NCI-H2196 treated with DMSO at 0.1 percent for 48 hours (cell line): ENCODE data around the gene CCDC68.

Experiments
- DNase-seq: peaks from one replicate; lab custom pipeline; 2025; ENCODE audit not compliant: unreplicated experiment; lab: John Stamatoyannopoulos, UW

The CCDC68 gene

DNA sequence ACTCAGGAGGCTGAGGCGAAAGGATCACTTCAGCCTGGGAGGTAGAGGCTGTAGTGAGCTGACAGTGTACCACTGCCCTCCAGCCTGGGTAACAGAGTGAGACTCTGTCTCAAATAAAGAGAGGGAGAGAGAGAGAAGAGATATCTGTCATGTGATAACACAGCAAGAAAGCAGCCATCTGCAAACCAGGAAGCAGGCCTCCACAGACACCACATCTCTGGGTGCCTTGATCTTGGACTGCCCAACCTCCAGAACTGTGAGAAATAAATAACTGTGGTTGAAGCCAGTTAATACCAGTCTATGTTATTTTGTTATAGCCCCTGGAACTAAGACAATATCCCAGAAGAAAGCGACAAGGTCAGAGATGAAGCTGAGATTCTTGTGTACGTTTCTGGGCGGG lies 2.6 kb upstream of the CCDC68 start:
- DNase-seq: no peak

DNA sequence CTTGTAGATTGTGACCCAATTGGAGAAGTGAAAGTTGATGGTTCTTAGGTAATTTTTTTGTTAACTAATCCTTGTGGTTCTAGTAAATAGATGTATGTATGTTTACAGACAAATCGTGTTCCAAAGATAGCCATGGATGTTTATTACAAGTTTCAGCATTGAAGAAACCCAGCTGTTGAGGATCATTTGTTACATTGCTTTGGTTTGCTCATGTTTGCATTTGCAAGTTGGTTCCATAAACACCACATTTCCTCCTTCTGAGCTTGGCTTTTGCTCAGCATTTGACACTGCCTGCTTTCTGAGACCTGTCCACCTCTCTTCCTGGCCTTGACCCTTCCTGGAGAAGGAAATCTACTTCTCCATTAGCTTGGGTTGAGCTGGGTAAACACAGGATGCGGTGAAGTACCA lies 1.8 kb upstream of the CCDC68 start:
- no peak for DNase-seq

DNA sequence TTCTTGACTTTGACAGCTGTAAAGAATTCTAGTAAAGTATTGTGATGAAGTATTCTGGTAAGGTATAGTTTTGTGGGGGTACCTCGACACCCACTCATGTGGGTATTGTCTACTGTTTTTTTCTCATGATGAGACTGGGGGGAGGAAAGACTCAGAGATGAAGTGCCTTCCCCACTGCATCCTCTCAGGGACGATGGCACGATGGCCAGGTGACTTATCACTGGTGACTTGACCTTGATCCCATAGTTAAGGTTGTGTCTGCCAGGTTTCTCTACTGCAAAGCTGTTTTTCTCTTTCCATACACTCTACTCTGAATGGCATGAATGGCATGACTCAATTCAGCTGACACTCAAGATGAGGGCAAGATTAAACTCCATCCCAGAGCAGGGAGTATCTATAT lies 936 bp upstream of the CCDC68 start:
- no peak for DNase-seq

DNA sequence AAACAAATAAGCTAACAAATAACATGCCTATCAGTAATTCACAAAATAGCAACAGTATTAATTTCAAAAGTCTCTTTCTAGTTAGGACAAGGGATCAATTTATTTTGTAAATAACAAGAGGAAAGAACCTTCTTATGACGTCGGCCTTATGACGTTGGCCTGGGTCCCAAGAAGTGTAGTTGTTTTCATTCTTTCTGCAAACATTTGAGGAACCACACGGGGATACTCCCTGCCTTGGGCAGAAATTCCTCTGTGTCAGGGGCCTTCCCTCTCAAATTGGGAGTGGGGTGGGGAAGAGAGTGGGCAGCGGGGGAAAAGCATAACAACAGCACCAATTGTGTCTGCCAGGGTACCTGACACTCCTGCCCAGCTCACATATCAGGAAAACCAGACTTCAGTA lies 1.3 kb downstream of the CCDC68 start:
- no peak for DNase-seq

DNA sequence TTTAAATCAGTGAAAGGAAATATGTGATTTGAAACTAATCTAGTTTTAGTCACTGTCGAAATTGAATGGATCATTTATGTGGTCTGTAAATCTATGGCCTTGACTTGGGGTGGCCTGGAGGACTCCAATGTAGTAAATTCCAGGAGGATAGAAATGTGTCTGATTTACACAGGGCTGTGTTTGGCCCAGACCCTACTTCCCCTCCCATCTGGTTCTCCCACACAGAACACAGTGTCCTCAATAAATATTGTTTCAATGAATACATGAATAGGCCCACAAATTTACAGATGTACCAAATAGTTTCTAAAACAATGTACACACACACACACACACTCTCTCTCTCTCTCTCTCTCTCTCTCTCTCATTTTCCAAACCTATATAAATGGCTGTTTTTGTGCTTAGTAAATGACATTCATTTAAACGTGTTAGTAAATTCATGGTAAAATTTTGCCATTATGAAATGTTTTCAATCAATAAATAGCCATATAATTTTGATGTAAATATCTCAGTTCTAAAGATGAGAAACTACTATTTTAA lies 1.9 kb downstream of the CCDC68 start:
- DNase-seq: no peak

DNA sequence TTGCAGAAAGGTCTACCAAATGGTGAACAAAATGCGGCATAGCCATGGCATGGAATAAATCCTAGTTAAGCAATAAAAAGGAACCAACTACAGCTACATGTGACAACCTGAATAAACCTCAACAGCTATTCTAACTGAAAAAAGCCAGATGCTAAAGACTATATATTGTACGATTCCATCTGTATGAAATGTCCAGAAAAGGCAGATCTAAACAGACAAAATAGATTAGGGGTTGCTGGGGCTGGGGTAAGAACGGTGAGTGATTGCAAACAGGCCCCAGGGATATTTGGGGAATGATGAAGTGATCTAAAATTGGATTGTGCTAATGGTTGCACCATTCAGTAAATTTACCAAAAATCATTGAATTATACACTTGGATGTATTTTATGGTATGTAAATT lies 2.8 kb downstream of the CCDC68 start:
- DNase-seq: no peak

DNA sequence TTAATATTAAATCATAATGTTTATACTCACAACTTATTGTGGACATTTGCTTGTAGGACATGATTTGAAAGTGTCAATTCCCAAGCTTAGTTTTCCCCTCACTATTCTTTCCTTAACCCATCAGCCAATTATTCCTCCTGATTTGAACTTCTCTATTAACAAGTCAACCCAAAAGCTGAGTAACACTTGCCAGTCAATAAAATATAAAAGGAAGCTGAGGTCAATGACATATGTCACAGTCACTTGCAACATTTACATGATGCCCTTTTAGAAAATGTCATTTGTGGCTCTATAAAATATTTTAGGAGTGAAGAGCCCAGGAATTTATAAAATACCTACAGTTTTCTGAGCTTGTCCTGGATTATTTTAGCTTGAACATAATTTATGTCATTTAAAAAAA lies 7.2 kb downstream of the CCDC68 start:
- no peak for DNase-seq

DNA sequence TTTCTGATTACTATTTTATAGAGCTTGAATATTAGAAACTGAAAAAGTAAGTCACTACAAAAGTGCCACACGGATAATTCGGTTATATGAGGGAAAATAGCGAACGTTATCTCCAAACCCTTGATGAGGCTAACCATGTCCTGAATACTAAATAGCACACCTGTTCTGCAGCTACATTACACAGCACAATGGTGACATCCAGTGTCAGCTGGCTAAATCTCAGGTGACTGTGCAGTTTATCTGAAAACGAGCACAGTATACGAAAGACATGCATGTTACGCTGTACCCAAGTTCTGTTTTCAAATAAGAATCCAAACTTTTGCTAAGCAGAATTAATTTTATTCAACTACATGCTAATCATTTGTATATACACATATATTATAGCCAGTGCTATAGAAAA lies 9.0 kb downstream of the CCDC68 start:
- no peak for DNase-seq

DNA sequence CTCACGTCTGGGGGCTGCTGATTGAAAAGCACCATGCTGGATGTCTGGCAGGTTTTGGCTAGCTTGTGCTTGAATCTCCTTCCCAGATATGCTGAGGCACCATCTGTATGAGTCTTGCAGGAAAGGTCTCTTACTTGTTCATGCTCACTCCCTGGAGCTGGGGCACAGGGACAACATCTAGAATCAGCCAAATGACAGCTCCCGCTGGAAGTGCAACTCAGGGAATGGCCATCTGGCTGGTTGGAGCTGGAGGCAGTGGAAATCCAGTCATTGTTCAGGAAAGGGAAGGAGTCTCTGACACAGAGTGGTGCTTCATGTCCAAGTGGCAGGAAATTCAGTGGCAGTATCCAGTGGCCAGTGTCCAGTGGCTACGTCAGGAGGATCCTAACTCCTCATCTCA lies 9.7 kb downstream of the CCDC68 start:
- no peak for DNase-seq

DNA sequence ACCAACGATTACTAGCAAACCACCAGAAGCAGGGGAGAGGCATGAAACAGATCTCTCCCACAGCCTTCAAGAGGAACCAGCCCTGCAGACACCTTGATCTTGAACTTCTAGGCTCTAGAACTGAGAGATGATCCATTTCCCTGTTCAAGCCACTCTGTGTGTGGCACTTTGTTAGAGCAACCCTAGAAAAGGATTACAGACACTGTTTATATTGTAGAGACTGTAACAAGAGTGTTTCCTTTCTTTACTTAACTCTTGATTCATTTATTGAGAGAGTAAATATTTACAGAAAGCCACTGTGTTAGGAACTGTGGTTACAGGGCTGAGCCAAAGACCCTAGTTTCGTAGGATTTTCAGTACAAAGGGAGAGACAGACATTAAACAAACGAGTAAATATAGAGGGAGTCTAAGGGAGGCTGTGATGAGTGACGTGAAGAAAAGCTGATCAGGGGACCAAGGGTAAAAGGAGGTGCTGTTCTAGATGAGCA lies 10.9 kb downstream of the CCDC68 start:
- DNase-seq: no peak

DNA sequence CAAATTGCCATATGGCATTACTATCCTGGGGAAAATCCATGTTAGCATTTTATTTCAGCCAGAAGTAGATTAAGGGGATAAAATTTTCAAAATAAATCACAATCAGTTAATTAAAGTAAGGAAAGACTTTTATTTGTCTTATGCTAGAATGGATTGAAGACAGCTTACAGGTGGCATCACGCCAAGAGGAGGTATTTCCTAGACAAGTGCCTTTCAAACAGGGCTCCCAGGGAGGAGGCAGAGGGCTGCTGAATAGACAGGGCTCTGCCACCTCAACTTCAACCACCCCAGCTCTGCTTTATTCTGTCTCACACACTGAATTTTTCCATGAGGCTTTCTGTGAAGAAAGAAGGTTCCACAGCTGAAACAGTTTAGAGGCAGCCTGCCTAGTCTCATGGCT lies 12.2 kb downstream of the CCDC68 start:
- DNase-seq: no peak

DNA sequence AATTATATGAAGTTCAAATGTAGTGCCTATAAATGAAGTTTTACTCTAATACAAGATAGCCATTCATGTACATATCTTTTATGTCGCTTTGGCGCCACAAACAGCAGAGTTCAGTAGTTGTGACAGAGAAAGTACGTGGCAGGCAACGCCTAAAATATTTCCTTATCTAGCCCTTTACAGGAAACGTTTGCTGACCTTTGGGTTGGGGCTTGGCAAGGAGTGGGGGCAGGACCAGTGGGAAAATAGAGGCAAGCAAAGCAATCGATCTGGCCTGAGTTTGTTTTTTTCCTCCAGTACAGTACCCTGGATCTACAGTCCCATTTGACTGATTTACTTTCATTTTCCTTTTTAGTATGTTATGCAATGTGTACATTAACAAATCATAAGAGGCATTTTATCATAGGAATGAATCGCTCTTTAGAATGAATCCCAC lies 13.1 kb downstream of the CCDC68 start:
- no peak for DNase-seq

DNA sequence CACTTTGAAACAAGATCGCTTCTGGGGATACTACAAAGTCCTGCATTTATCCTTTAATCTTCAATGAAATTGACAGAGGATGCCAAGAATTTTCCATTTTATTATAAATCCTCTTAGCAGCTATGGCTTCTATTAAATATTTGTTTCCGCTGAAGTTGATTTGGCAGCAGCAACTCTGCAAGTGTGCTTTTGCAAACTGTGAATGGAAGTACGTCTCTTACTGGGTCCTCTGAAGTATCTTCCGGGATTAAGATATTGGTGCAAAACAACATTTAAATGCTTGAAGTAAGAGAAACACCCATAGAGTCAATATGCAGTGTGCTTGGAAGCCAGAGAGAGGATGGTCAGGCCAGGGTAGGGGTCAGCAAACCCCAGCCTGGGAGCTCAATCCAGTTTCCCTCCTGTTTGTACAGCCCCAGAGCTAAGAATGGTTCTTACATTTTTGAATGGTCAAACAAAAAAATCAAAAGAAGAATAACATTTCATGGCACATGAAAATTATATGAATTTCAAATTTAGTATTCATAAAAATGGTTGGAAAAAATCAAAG lies 13.6 kb downstream of the CCDC68 start:
- DNase-seq: no peak

DNA sequence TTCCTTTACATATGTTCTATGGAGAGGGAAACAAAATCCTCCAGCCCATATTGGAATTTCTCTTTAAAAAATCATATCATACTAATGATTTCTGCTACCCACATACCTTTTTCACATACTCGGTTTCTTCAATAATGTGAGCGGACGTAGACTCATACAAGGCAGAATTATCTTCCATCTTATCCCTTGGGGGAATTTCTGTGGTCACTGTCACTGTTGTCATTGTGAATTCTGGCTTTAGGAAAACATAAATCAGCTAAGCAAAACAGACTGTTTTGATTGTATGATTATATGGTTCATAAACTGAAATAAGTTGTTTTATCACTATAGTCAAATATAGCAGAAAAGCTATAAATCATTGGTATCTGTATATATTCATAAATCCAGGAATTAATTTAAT lies 16.7 kb downstream of the CCDC68 start:
- no peak for DNase-seq

DNA sequence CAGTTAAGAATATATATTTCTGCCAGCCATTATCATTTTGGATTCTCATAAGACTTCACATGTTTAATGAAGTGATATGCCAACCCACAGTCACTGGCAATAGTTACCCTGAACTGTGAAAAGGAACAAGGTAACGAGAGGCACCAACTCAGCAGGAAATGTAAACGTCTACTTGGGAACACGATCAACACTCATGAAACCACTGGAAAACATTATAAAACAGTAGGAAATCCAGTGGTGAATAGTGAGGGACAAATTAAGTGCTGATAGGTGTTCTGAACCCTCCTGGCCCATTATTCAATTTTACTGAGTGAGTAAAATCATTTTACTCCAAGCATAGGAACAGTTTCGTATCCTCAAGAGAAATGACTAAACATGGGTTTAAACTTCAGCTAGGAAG lies 17.1 kb downstream of the CCDC68 start:
- DNase-seq: no peak

DNA sequence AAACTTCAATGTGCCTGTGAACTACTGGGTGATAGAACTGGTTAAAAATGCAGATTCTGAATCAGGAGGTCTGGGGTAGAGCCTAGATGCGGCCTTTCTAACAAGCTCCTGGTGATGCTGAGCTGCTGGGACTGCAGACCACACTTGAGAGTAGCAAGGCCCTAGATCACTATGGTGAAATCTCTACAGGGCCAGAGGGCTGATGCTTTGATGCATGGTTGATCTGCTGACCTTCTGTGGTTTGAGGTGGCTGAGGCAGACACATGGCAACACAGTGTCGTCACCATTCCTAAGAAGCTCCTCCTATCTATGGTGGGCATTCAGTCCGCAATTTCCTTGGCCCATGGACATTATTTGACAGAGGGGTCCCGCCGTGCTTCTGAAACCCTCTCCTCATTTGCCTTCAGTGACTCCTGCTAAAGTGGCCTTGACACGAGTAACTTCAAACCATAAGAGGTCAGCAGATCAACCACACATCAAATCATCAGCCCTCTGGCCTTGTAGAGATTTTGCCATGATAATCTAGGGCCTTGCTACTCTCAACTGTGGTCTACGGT lies 19.8 kb downstream of the CCDC68 start:
- no peak for DNase-seq

DNA sequence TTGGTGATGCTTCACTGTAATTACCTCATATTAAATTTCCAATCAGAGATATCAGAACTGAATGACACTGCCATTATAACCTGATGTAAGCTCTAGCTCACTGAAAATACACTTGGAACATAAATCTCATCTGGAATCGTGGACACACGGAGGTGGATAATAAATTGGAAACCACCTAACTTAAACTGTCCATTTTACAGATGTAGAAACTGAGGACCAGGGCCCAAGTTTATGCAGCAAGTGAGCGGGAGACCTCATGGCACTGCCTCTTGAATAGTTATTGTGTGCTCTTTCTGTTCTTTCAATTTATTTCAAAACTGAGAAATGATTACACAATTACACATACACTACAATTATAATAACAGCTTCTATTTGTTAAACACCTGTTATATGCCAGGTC lies 20.8 kb downstream of the CCDC68 start:
- no peak for DNase-seq

DNA sequence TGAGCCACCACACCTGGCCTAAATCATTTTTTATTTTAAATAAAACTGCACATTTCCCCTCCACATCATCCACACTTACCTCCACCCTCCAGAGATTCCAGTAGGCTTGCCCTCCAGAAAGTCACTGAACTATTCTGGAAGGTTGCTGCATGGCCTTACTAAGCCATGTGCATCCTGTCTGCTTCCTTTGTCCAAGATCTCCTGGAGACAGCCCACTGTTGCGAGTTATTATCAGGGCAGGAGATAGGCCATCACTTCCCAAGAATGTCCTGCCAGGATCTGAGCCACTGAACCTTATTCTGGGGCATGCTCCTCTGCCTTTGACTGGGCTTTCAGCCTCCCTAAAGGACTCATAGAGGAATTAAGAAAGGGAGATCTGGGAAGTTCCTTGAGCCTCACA lies 26.8 kb downstream of the CCDC68 start:
- no peak for DNase-seq

DNA sequence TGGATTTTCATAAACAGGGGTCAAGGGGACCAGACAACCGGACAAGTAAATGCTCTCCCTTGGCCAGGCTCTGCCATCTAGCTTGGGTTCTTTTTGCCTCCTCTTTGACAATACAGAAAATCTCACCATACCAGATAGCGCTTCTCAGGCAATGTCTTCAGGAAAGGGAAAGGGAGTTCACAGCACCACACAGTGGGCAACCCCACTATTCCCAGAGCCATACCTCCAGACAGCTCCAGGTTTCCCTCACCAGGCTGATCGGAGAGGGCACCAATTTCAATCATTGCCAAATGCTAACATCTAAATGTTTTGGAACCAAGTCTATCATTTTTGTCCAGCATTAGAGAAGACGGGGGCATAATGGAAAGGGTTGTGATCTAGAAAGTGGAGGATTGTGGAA lies 28.1 kb downstream of the CCDC68 start:
- DNase-seq: no peak

DNA sequence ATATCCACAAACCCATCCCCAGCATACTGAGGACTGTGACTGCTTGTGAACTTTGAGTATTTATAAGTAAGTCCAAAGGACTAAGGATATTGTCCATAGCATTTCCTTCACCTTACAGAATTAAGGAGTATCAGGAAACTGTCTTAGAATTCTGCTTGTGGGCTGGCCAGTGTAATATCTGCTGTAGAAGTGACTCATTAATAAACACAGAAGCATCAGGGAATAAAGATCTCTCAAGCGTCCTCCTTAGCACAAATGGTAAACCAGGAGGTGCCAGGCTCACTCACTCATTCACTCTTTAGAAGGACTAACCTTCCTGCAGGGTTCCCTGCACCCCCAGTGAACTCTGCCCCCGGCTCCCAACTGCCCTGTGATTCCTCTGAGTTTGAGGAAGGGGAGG lies 31.0 kb downstream of the CCDC68 start:
- DNase-seq: no peak

DNA sequence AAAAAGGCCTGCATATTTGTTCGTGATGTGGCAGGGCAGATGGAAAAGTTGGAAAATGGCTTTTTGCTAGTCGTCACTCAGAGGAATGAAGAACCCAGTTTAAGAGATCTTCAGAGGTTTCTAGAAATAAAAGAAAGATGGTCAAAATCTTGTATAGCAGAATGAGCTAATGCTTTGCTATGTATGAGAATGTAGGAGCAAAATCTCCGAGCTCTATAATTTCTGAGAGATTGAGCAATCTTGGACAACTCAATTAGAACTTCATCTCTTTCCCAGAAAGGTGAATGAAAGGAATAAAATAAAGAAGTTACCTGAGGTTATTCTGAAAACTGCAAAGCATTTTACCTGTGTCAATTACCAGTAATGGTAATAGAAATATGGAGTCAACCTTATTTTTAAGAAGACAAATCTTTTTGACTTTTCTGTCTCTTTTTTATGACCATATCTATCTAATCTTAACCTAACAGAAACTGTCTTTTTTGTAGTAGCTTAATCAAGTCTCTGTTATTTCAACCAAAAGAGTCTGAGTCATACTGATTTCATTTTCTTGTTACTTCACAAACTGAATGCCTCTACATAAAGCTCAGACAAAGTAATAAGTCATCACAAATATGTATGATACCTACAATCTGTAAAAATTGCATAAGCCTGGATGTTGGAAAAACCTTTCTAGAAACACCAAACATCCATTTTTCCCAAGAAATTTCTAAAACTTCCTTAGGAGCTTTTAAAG lies 32.5 kb downstream of the CCDC68 start:
- no peak for DNase-seq

DNA sequence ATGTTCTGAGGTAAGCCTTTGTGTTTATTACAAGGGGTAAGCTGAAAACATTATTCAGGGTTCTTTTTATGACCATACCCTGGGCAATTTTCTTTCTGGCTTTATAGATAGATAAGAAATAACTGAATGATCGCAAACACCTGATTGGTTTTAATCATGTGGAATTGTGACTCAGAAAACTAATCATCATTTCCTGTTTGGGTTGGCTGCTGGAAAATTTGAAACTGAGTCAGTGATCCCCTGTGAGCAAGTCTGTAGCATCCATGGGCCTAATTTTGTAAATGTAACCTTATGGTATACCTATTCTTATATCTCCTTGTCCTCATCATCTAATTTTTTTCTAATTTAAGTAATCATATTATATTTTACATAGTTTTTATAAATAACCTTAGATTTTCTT lies 34.3 kb downstream of the CCDC68 start:
- no peak for DNase-seq
